H1 (cell line): ENCODE results near the gene TEX22.

Experiments
- CHD2 ChIP-seq: IDR thresholded peaks from 2 replicates; pipeline ENCODE4 v1.6.1; 2012; ENCODE audit warnings: low read length, improper control_type of control experiment
- RAD21 ChIP-seq, 2 experiments: IDR thresholded peaks in 1 of 2; conservative IDR thresholded peaks in 1 of 2; 2 replicates each; pipeline ENCODE4 v1.6.1; 2011; ENCODE audit warnings: low read depth in 2 of 2, low read length in 2 of 2, improper control_type of control experiment in 1 of 2, inconsistent platforms in 1 of 2, mild to moderate bottlenecking in 1 of 2, moderate library complexity in 1 of 2

DNA sequence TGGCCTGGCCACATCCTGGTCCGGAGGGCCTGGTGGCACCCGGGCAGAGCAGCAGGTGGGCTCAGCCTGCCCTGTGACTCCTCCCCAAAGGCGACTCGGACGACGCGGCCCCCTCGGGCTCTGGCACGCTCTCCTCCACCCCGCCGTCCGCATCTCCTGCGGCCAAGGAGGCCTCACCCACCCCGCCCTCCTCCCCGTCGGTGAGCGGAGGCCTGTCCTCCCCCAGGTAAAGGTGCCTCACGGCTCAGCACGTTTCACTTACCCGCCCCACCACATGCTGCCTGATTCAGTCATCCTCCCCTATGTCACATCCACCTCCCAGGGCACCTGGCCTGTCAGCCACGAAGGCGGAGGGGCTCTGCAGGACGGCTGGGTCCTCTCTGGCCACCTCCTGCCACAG is 6.8 kb upstream of the TEX22 start:
- TF ChIP-seq RAD21 (IDR thresholded peaks at IDR 0.05 in 1 of 2, conservative IDR thresholded peaks at IDR 0.05 in 1 of 2; ENCODE audit: low read depth in 2 of 2, low read length in 2 of 2): no peak
- no peak for TF ChIP-seq CHD2
